ENCODE data around the gene ARHGAP22.
"Not testable (repeated sequence)": the region's sequence is repeated elsewhere in the genome, so short reads cannot be mapped to it uniquely, and the experiment has no call there.

Gene ARHGAP22

GRCh38 chr10:48439031-48439430 is 165.8 kb downstream of the ARHGAP22 start:
- no peaks in the 10 kb centered on the region for H3K9me3 Mint-ChIP-seq
- DNase-seq (no peak), ATAC-seq (replicated peaks) (no peak)
- H3K27me3 Mint-ChIP-seq: no peaks in the 10 kb centered on the region
- peaks cover 10 to 14% of the 10 kb centered on the region in 2 donors for H3K36me3 Mint-ChIP-seq
- no peaks in the 10 kb centered on the region for H3K4me1 Mint-ChIP-seq
- no peak overlapping the region for H3K4me3 Mint-ChIP-seq
- H3K27ac Mint-ChIP-seq: no peak overlapping the region

- no peak for DNase-seq
- no peak overlapping the region for H3K27ac Mint-ChIP-seq
- H3K9me3 Mint-ChIP-seq: no peaks in the 10 kb centered on the region
- ATAC-seq (replicated peaks): no peak
- no peak overlapping the region for H3K4me3 Mint-ChIP-seq
- no peaks in the 10 kb centered on the region for H3K4me1 Mint-ChIP-seq
- H3K36me3 Mint-ChIP-seq: peaks cover 14% of the 10 kb centered on the region in 2 donors
- no peaks in the 10 kb centered on the region for H3K27me3 Mint-ChIP-seq
Observed at GRCh38 chr10:48437546-48437945, 167.3 kb downstream of the ARHGAP22 start.

- Mint-ChIP-seq H3K4me1 (no peaks in the 10 kb centered on the region), H3K36me3 (peaks cover 17 to 34% of the 10 kb centered on the region in 2 donors), H3K27me3 (no peaks in the 10 kb centered on the region), H3K27ac (no peak overlapping the region), H3K4me3 (no peak overlapping the region), H3K9me3 (no peaks in the 10 kb centered on the region)
- ATAC-seq (replicated peaks) (no peak), DNase-seq (no peak)
Observed at GRCh38 chr10:48431871-48432270, 173.0 kb downstream of the ARHGAP22 start.

DNA sequence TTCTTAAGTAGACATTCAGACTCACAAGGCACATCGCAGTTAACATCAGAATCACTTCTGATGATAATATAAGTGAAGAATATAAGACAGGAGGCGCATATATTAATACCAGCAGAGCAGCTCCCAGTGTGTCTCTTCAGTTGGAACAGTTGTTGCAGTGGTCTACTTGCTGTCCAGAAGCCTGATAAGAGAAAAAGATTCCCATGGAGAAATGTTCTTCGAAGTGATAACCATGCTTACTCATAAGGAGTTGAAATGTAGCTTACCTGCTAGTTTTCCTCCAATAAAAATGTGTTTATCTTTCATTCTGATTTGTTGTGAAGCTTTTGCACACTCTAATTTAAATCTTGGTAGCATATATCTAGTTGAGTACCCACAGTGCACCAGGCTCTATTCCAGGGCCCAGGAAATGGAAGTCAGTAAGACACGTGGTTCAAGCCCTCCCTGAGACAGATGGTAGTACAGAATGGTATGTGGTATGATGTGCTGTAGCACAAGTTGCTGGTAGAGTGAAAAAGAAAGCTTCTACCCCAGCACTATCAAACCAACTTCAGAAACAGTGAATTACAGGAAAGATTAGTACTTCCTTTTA is 174.4 kb downstream of the ARHGAP22 start:
- H3K4me1 Mint-ChIP-seq: no peaks in the 10 kb centered on the region
- H3K36me3 Mint-ChIP-seq: peaks cover 20 to 36% of the 10 kb centered on the region in 2 donors
- DNase-seq (no peak), ATAC-seq (replicated peaks) (no peak)
- no peaks in the 10 kb centered on the region for H3K27me3 Mint-ChIP-seq
- no peak overlapping the region for H3K27ac Mint-ChIP-seq
- no peaks in the 10 kb centered on the region for H3K9me3 Mint-ChIP-seq
- H3K4me3 Mint-ChIP-seq: no peak overlapping the region

DNA sequence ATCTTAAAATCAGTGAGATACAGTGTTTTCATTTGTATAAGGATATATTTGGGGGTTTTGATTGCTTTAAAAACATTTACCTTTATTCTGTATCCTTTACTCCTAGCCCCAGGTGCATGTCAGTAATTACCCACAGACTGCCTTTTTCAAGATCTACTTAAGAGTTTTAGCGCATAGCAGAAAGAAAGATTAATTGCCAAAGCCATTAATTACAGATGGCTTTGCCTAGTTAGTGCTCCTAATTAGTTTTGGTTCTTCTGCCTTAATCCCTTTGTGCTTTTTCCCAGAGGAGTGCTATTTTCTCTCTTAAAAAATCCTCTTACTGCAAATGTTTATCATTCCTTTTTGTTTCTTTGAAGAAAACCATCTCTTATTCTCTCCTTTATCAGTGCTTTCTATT is 175.6 kb downstream of the ARHGAP22 start:
- Mint-ChIP-seq H3K4me3 (no peak overlapping the region), H3K9me3 (no peaks in the 10 kb centered on the region), H3K4me1 (no peaks in the 10 kb centered on the region), H3K36me3 (peaks cover 15 to 36% of the 10 kb centered on the region in 2 donors), H3K27ac (no peak overlapping the region), H3K27me3 (no peaks in the 10 kb centered on the region)
- DNase-seq (no peak), ATAC-seq (replicated peaks) (no peak)

DNA sequence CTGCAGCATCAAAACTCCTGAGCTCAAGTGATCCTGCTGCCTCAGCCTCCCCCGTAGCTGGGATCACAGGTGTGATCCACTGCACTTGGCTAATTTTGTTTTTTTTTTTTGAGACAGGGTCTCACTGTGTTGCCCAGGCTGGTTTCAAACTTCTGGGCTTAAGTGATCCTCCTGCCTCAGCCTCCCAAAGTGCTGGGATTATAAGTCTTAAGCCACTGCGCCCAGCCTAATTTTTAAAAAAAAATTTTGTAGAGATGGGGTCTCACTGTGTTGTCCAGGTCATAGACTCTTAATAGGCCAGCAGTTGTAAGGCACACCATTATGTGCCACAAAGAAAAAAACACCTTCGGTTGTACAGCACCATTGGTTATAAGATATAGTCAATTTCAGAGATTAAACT is 176.0 kb downstream of the ARHGAP22 start:
- H3K4me1 Mint-ChIP-seq: no peaks in the 10 kb centered on the region
- no peak overlapping the region for H3K27ac Mint-ChIP-seq
- DNase-seq: no peak
- peaks cover 14 to 36% of the 10 kb centered on the region in 2 donors for H3K36me3 Mint-ChIP-seq
- H3K4me3 Mint-ChIP-seq: no peak overlapping the region
- no peak for ATAC-seq (replicated peaks)
- no peaks in the 10 kb centered on the region for H3K9me3 Mint-ChIP-seq
- H3K27me3 Mint-ChIP-seq: no peaks in the 10 kb centered on the region

DNA sequence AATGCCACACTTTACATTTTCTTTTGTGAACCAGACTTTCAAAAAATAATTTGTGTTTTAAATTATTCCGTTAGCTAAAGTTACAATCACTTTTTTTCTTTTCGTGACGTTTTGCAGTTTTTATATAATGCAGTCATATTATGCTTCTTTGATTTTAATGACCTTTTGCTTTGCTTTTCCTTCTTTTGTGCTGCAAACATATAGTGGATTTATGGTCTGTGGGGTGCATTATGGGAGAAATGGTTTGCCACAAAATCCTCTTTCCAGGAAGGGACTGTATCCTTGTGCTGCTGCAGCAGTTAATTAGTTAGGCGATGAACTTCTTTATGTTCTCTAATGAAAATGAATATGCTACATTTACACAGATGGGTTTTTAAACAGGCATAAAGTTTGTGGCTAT is 181.0 kb downstream of the ARHGAP22 start:
- Mint-ChIP-seq H3K4me1 (no peaks in the 10 kb centered on the region), H3K27ac (no peak overlapping the region), H3K4me3 (no peak overlapping the region), H3K36me3 (peaks cover 9 to 18% of the 10 kb centered on the region in 2 donors), H3K9me3 (no peaks in the 10 kb centered on the region), H3K27me3 (no peaks in the 10 kb centered on the region)
- no peak for DNase-seq
- no peak for ATAC-seq (replicated peaks)

- H3K36me3 Mint-ChIP-seq, H3K27ac Mint-ChIP-seq: not testable (repeated sequence)
Observed at GRCh38 chr10:48421862-48422261, 183.0 kb downstream of the ARHGAP22 start.

DNA sequence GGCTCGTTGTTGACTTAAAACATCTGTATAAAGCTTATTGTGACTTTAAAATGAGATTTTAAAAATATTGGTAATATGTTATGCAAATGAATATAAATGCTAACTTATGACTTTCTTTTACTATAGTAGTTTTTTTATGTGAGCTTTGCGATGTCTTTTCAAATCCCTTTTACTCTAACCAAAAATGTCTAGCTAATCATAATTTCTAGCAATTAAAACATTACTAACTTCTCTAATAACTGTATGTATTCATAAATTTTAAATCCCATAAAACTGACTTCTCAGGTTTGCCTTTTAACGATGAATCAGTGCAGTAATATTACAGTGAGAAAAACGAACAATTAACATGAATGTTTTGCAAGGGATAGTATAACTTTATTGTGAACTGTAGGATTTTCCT is 185.2 kb downstream of the ARHGAP22 start:
- H3K36me3 Mint-ChIP-seq: peaks cover 4 to 5% of the 10 kb centered on the region in 2 donors
- no peak overlapping the region for H3K27ac Mint-ChIP-seq
- ATAC-seq (replicated peaks) (no peak), DNase-seq (no peak)
- H3K4me1 Mint-ChIP-seq: no peaks in the 10 kb centered on the region
- H3K4me3 Mint-ChIP-seq: no peak overlapping the region
- H3K27me3 Mint-ChIP-seq: no peaks in the 10 kb centered on the region
- no peaks in the 10 kb centered on the region for H3K9me3 Mint-ChIP-seq

More at GRCh38 chr10:48421862-48422261, 183.0 kb downstream of the ARHGAP22 start:
- H3K4me3 Mint-ChIP-seq; H3K9me3 Mint-ChIP-seq; H3K27me3 Mint-ChIP-seq; H3K4me1 Mint-ChIP-seq; ATAC-seq (replicated peaks); DNase-seq: not testable (repeated sequence)

GRCh38 chr10:48418189-48418788 is 186.6 kb downstream of the ARHGAP22 start:
- H3K27ac Mint-ChIP-seq: no peak overlapping the region
- no peaks in the 10 kb centered on the region for H3K27me3 Mint-ChIP-seq
- H3K4me3 Mint-ChIP-seq: no peak overlapping the region
- DNase-seq (no peak), ATAC-seq (replicated peaks) (no peak)
- H3K36me3 Mint-ChIP-seq: peaks cover 8 to 11% of the 10 kb centered on the region in 2 donors
- H3K9me3 Mint-ChIP-seq: no peaks in the 10 kb centered on the region
- H3K4me1 Mint-ChIP-seq: no peaks in the 10 kb centered on the region

GRCh38 chr10:48417374-48417773 is 187.5 kb downstream of the ARHGAP22 start:
- H3K4me1 Mint-ChIP-seq: no peaks in the 10 kb centered on the region
- peaks cover 16 to 20% of the 10 kb centered on the region in 2 donors for H3K36me3 Mint-ChIP-seq
- H3K4me3 Mint-ChIP-seq: no peak overlapping the region
- no peak overlapping the region for H3K27ac Mint-ChIP-seq
- peaks cover 3 to 6% of the 10 kb centered on the region in 2 donors for H3K9me3 Mint-ChIP-seq
- H3K27me3 Mint-ChIP-seq: no peaks in the 10 kb centered on the region
- ATAC-seq (replicated peaks): no peak
- no peak for DNase-seq

DNA sequence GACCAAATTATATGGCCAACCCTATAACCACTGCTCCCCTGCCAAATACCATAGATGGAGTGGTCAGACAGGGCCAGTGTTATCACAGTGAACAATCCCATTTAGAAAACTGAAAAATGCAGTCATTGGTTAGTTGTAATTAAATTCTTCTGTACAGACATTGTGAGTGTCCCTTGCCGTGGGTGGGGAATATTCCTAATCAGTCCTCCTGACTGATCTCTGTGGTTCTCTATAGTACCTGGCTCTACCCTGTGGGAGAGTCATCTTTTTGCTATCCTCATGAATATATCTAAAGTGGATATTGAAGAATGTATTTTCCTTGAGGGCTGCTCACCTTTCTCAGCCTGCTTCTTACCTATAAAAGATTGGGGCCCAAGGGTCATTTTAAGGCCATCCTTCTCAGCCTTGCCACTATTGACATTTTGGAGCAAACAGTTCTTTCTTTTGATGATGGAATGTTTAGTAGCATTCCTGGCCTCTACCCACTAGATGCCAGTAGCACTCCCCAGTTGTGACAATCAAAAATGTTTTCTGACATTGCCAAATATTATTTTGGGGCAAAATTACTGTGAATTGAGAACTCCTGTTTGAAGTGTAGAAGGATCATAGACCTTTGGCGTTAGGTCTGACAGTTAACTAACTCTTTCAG is 188.2 kb downstream of the ARHGAP22 start:
- no peaks in the 10 kb centered on the region for H3K27me3 Mint-ChIP-seq

DNA sequence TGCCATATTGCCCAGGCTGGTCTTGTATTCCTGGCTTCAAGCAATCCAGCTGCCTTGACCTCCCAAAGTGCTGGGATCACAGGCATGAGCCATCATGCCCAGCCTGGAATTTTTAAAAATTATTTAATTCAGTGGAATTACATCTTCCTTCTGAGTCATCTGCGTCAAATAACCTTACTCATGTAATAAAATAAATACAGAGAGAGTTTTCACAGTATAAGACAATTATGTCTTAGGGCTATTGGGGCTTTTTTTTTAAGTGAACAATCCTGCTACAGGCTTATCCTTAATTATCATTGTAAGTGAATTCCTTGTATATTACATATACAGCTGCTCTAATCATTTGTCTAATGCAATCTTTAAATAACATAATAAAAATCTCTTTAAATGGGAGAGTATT is 190.1 kb downstream of the ARHGAP22 start:
- no peaks in the 10 kb centered on the region for H3K27me3 Mint-ChIP-seq
- H3K4me1 Mint-ChIP-seq: no peaks in the 10 kb centered on the region
- peaks cover 40 to 45% of the 10 kb centered on the region in 2 donors for H3K36me3 Mint-ChIP-seq
- H3K9me3 Mint-ChIP-seq: peaks cover 8 to 13% of the 10 kb centered on the region in 2 donors
- DNase-seq (no peak), ATAC-seq (replicated peaks) (no peak)
- H3K4me3 Mint-ChIP-seq: no peak overlapping the region
- H3K27ac Mint-ChIP-seq: no peak overlapping the region

More for the DNA sequence above, 188.2 kb downstream of the ARHGAP22 start:
- DNase-seq (no peak), ATAC-seq (replicated peaks) (no peak)
- H3K4me3 Mint-ChIP-seq: no peak overlapping the region
- peaks cover 8 to 13% of the 10 kb centered on the region in 2 donors for H3K9me3 Mint-ChIP-seq
- no peaks in the 10 kb centered on the region for H3K4me1 Mint-ChIP-seq
- peaks cover 21 to 26% of the 10 kb centered on the region in 2 donors for H3K36me3 Mint-ChIP-seq
- no peak overlapping the region for H3K27ac Mint-ChIP-seq

DNA sequence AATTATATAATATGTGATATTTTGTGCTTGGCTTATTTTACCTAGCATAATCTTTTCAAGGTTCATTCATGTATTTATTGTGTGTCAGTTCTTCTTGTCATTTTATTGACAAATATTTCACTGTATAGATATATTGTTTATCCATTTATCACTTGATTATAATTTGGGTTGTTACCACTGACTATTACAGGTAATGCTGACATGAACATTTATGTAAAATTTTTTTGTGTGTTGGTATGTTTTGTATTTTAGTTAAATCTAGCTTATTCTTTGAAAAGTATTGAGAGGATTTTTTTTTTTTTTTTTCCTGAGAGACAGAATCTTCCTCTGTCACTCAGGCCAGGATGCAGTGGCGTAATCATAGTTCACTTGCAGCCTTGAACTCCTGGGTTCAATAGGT is 190.7 kb downstream of the ARHGAP22 start:
- Mint-ChIP-seq H3K27ac (no peak overlapping the region), H3K27me3 (no peaks in the 10 kb centered on the region), H3K36me3 (peaks cover 40 to 45% of the 10 kb centered on the region in 2 donors), H3K9me3 (peaks cover 8 to 13% of the 10 kb centered on the region in 2 donors), H3K4me3 (no peak overlapping the region), H3K4me1 (no peaks in the 10 kb centered on the region)
- ATAC-seq (replicated peaks) (no peak), DNase-seq (no peak)

- DNase-seq (no peak), ATAC-seq (replicated peaks) (no peak)
- Mint-ChIP-seq H3K36me3 (peaks cover 40 to 45% of the 10 kb centered on the region in 2 donors), H3K4me3 (no peak overlapping the region), H3K27ac (no peak overlapping the region), H3K27me3 (no peaks in the 10 kb centered on the region), H3K9me3 (peaks cover 8 to 13% of the 10 kb centered on the region in 2 donors), H3K4me1 (no peaks in the 10 kb centered on the region)
Observed at GRCh38 chr10:48412933-48413332, 191.9 kb downstream of the ARHGAP22 start.

Measured in stimulated activated naive B cell treated with anti-CD40 and anti-IgM and Interleukin-4, amounts not matched to agents 10 μg/mL and 1 μg/mL and 100 μg/mL, for 72 hours (primary cell).